AG09309 (cell line): ENCODE measurements around the gene RAI14.

Source experiments
- DNase-seq: peaks from one replicate; pipeline ENCODE4 v3.0.0-alpha.2; 2010; ENCODE audit warnings: low read depth
- H3K4me3 ChIP-seq: 2 replicates; pipeline ENCODE4 v1.5.1; 2011; ENCODE audit warnings: mild to moderate bottlenecking, low read depth, low read length, moderate library complexity; ENCODE audit not compliant: control insufficient read depth
- CTCF ChIP-seq: IDR thresholded peaks from 2 replicates; pipeline ENCODE4 v1.5.1; 2011; ENCODE audit warnings: mild to moderate bottlenecking, low read depth, low read length, inconsistent platforms; ENCODE audit not compliant: insufficient read depth, control insufficient read depth; ENCODE audit errors: missing control alignments

Gene RAI14

GRCh38 chr5:34653708-34654107, 2.4 kb upstream of the RAI14 start:
- no peak for DNase-seq
- no peak overlapping the region for H3K4me3 ChIP-seq
- no peak for TF ChIP-seq CTCF

DNA sequence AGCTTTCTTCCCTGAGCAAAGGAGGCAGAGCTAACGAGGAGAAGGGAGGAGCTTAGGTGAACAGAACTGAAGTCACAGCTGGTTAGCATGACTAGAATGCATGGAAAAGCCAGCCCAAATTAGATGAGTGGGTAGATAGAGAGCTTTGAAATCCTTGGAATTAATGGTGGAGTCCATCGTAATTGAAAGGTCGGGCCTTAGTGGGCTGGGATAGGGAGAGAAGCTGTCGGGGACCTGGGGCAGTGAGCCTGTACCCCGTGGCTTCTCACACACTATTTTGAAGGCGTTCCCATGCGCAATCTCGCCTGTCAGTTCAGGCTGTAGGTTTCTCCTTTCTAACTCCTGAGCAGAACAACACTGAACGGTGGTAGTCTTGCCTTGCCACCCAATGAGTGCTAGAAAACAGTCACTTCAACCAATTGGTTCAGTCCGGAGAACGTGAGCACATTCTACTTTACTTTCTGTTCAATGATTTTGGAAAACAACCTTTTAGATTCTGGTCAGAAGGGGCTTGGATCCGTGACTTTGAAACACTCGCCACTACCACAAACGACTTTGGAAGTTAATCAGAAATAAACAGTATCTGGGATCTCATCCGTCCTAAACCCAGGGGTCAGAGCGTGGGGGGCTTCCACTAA, 655 bp upstream of the RAI14 start:
- H3K4me3 ChIP-seq = peak overlapping the region; percentile 97
- peak; percentile 66 for DNase-seq
- no peak for TF ChIP-seq CTCF

GRCh38 chr5:34656700-34657273, 659 bp downstream of the RAI14 start:
- TF ChIP-seq CTCF = no peak
- DNase-seq = no peak
- H3K4me3 ChIP-seq = peak overlapping the region; percentile 97

- no peak for DNase-seq
- H3K4me3 ChIP-seq = peak overlapping the region; percentile 97
- no peak for TF ChIP-seq CTCF
These were observed 1.3 kb downstream of the RAI14 start for GRCh38 chr5:34657274-34657921.

DNA sequence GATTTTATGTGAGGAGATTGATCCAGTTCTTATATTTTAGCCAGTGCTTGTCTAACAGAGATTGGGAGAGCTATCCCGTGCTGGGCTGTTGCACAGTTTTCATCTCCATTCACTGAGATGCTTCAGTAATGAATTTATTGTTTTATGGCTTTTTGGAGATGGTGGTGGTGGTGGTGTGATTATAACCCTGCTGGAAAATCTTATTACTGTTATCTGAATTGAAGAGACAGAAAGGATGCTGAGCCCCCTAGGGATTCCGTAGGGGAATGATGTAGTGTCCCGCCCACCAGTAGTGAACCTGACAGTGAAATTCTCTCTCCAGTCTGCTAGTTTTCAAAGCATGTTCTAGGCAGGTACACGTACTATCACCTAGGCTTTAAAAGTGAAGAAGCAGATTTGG, 1.9 kb downstream of the RAI14 start:
- peak overlapping the region; percentile 97 for H3K4me3 ChIP-seq
- no peak for DNase-seq
- TF ChIP-seq CTCF = peak; percentile 20

GRCh38 chr5:34659168-34659567, 3.0 kb downstream of the RAI14 start:
- DNase-seq = no peak
- TF ChIP-seq CTCF = no peak
- no peak overlapping the region for H3K4me3 ChIP-seq
